MCF 10A (cell line): ENCODE measurements around the gene RECK. TPM values are rescaled to one million over a fixed set of nuclear protein-coding genes. Genes with fewer than 3 reads are reported as not detected.

ENCODE experiments used
- BruUV-seq: library from RNA; stranded (reverse); fragments of 400-500 nt; replicated peaks from 2 replicates; lab custom pipeline; 2021; lab: Mats Ljungman, UMichigan
- CTCF ChIA-PET: fragments of 300-600 bp; sonication (Branson Sonifier 250); formaldehyde crosslinking; extraction: SDS; loops from one replicate; lab custom pipeline; 2021; ENCODE audit warnings: antibody characterized with exemption, inconsistent platforms; lab: Yijun Ruan, JAX
- POLR2A ChIA-PET: fragments of 300-600, 350-650 bp; sonication (Branson Sonifier 250); formaldehyde crosslinking; extraction: SDS; loops from one replicate; lab custom pipeline; 2020; ENCODE audit warnings: antibody characterized with exemption, inconsistent platforms; lab: Yijun Ruan, JAX
- DNase-seq: peaks from one replicate; pipeline ENCODE4 v3.0.0-alpha.2; 2018; ENCODE audit not compliant: unreplicated experiment
- H3K27ac Mint-ChIP-seq: one replicate; pipeline ENCODE4 v1.8.0; 2022; ENCODE audit warnings: mild to moderate bottlenecking, low read depth, mixed read lengths; ENCODE audit not compliant: unreplicated experiment
- H3K27me3 Mint-ChIP-seq: one replicate; pipeline ENCODE4 v1.8.0; 2022; ENCODE audit warnings: mixed read lengths; ENCODE audit not compliant: insufficient read depth, unreplicated experiment
- H3K36me3 Mint-ChIP-seq: one replicate; pipeline ENCODE4 v1.8.0; 2022; ENCODE audit warnings: mild to moderate bottlenecking, moderate library complexity, mixed read lengths; ENCODE audit not compliant: insufficient read depth, unreplicated experiment
- H3K4me1 Mint-ChIP-seq: one replicate; pipeline ENCODE4 v1.8.0; 2022; ENCODE audit warnings: mixed read lengths; ENCODE audit not compliant: insufficient read depth, unreplicated experiment
- H3K4me3 Mint-ChIP-seq: one replicate; pipeline ENCODE4 v1.8.0; 2022; ENCODE audit warnings: mild to moderate bottlenecking, moderate library complexity, mixed read lengths; ENCODE audit not compliant: unreplicated experiment
- H3K9me3 Mint-ChIP-seq: one replicate; pipeline ENCODE4 v1.8.0; 2022; ENCODE audit warnings: mixed read lengths; ENCODE audit not compliant: unreplicated experiment
- intact Hi-C: fragments of 100-400 bp; cut with micrococcal nuclease; formaldehyde crosslinking; loops from 2 replicates; pipeline ENCODE4 v1.14.1; 2022
- total RNA-seq: library from RNA; stranded (reverse); gene quantifications from 2 replicates; pipeline ENCODE4 v1.2.3, GENCODE V29; 2022
- TF ChIP-seq, protein P1 (sequence below): fragments of 200-600 bp; IDR thresholded peaks from one replicate; pipeline ENCODE4 v1.8.0; 2022; ENCODE audit warnings: antibody characterized with exemption, mild to moderate bottlenecking; ENCODE audit not compliant: unreplicated experiment

RECK gene
- total RNA-seq, 1 experiment from 2014 or later, result 3.7 TPM

DNA sequence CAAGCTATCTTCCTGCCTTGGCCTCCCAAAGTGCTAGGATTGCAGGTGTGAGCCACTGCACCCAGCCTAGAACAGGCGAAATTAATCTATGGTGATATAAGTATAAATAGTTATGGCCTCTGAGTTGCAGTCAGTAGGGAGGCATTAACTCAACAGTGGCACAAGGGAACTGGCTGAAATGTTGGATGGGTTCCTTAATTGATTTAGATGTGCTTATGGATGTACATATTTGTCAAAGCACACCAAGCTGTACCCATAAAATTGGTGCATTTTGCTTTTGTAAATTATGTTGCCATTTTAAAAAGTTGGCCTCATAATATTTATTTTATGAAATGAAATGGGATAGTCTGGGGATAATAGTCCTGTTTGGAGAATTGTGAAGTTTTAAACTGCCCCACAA, 63.0 kb downstream of the RECK start:
- CTCF ChIA-PET, result interaction anchor here (0.6 to 4.8 kb wide), 2 partner anchors 14 to 108 kb away, joined by 3 to 42 read pairs; no protein-coding TSS in a partner anchor

DNA sequence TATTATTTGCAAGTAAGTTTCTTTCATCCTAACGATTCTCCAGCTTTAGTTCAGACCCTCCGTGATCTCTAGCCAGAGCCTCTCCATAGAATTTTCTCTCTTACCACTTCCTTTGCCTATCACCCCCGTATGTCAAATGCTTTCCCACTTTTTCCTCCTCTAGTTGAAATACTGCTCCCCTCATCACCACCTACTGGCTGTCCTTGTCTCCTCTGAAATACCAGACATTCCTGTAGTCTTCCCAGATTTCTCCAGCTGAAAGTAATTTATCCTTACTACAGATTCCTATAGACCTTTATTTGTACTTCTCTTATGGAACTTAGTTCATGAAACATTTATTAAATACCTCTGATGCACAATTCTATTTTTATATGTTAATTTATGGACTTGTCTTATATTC, 63.8 kb downstream of the RECK start:
- Mint-ChIP-seq H3K4me3 (no peak overlapping the region), H3K27ac (no peak overlapping the region), H3K9me3 (no peaks in the 10 kb centered on the region), H3K4me1 (no peaks in the 10 kb centered on the region), H3K27me3 (no peaks in the 10 kb centered on the region), H3K36me3 (no peaks in the 10 kb centered on the region)
- no peak for DNase-seq
- TF ChIP-seq, protein P1, sequence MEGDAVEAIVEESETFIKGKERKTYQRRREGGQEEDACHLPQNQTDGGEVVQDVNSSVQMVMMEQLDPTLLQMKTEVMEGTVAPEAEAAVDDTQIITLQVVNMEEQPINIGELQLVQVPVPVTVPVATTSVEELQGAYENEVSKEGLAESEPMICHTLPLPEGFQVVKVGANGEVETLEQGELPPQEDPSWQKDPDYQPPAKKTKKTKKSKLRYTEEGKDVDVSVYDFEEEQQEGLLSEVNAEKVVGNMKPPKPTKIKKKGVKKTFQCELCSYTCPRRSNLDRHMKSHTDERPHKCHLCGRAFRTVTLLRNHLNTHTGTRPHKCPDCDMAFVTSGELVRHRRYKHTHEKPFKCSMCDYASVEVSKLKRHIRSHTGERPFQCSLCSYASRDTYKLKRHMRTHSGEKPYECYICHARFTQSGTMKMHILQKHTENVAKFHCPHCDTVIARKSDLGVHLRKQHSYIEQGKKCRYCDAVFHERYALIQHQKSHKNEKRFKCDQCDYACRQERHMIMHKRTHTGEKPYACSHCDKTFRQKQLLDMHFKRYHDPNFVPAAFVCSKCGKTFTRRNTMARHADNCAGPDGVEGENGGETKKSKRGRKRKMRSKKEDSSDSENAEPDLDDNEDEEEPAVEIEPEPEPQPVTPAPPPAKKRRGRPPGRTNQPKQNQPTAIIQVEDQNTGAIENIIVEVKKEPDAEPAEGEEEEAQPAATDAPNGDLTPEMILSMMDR, result no peak
- ChIA-PET CTCF (interaction anchor here (0.6 to 6.7 kb wide), 7 partner anchors 13 to 306 kb away, joined by 3 to 106 read pairs (median 4); partner anchors contain the start of gene CCIN), POLR2A (interaction anchor here (0.6 to 2.2 kb wide), 2 partner anchors 10 to 186 kb away, joined by 4 to 8 read pairs; no protein-coding TSS in a partner anchor)
- intact Hi-C loops, result no loop called here
- BruUV-seq, result no TSS peak

More for the DNA sequence above, 63.0 kb downstream of the RECK start:
- H3K27me3 Mint-ChIP-seq, result no peaks in the 10 kb centered on the region
- no peak overlapping the region for H3K27ac Mint-ChIP-seq
- POLR2A ChIA-PET, result interaction anchor here (0.6 to 2.2 kb wide), 2 partner anchors 9 to 13 kb away, joined by 3 to 8 read pairs; no protein-coding TSS in a partner anchor
- H3K36me3 Mint-ChIP-seq, result no peaks in the 10 kb centered on the region
- BruUV-seq, result no TSS peak
- H3K4me1 Mint-ChIP-seq, result no peaks in the 10 kb centered on the region
- intact Hi-C loops, result no loop called here
- no peaks in the 10 kb centered on the region for H3K9me3 Mint-ChIP-seq
- TF ChIP-seq, protein P1, result no peak
- no peak overlapping the region for H3K4me3 Mint-ChIP-seq
- DNase-seq, result no peak

- H3K4me1 Mint-ChIP-seq, result no peaks in the 10 kb centered on the region
- CTCF ChIA-PET, result interaction anchor here (0.5 to 6.7 kb wide), 35 partner anchors 10 to 270 kb away, joined by 3 to 106 read pairs (median 4); partner anchors contain the start of genes CCIN and CLTA
Observed at GRCh38 chr9:36101916-36102741, 65.4 kb downstream of the RECK start.

More at GRCh38 chr9:36101916-36102741, 65.4 kb downstream of the RECK start:
- H3K27me3 Mint-ChIP-seq, result no peaks in the 10 kb centered on the region
- intact Hi-C loops, result no loop called here
- DNase-seq, result peak; percentile 65
- no peaks in the 10 kb centered on the region for H3K36me3 Mint-ChIP-seq
- TF ChIP-seq, protein P1, result no peak
- H3K4me3 Mint-ChIP-seq, result no peak overlapping the region
- H3K27ac Mint-ChIP-seq, result no peak overlapping the region
- BruUV-seq, result no TSS peak
- H3K9me3 Mint-ChIP-seq, result no peaks in the 10 kb centered on the region
- POLR2A ChIA-PET, result interaction anchor here (0.6 to 2.2 kb wide), 5 partner anchors 11 to 97 kb away, joined by 3 to 8 read pairs (median 3); no protein-coding TSS in a partner anchor
